H54 (cell line): Measurements from ENCODE around the gene GALNT18.

ENCODE experiments used
- DNase-seq: peaks from one replicate; pipeline ENCODE4 v3.0.0; 2011; ENCODE audit warnings: low spot score, mixed read lengths; ENCODE audit not compliant: insufficient read length
- FAIRE-seq: peaks from 3 replicates; lab custom pipeline; 2011; peaks lifted over from hg19 to GRCh38; lab: Jason Lieb, UNC
- POLR2A ChIP-seq: IDR thresholded peaks from 2 replicates; pipeline ENCODE4 v1.6.1; 2011; ENCODE audit warnings: low read depth, mild to moderate bottlenecking, low read length

The GALNT18 gene

DNA sequence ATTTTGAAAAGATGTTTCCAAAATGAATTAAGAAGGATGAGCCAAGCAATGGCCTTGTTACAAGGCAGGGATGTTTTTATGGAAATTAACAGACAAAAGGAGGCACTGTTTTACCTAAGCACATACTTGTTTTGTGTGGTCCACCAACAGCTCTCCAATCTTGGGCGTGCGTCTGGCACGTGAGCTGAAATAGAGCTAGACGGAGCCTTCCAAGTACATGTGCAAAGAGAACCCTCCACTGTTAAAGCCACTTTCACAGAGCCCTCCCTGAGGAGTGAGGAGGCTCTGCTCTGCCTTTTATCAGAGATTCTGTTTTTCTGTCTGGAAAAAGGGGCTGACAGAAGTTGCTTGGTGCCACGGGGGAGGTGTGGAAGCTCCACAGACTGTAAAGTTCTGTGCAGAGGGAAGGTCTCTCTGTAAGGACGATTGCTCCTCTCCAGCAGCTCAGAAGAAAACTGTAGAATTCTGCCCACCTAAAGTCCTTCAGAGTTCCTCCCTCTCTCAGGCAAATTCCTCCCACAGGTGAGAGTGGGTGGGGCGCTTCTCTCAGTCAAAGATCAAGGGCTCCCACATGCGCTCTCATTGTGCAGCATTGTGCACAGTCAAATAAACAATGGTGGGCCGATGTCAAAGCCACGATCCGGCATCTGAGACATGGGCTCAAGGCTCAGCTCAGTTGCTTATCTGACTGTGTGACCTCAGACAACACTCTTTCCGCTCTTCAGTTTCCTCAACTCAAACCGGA, 176.2 kb downstream of the GALNT18 start:
- TF ChIP-seq POLR2A, result no peak
- FAIRE-seq (no peak), DNase-seq (no peak)

DNA sequence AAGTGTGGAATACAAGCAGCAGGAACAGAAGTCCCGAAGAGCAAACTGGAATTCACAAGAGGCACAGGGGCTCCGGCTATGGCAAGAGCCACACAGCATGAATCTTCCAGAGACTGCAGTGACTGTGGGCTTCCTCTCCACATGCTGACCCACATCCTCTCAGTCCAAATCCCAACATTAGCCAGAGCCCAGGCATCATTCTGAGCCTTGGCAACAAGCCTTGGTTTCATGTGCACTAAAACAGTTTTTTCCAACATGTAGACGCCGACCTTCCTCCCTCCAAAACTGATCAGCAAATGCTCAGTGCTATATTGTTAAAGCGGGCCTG, 177.0 kb downstream of the GALNT18 start:
- DNase-seq (no peak), FAIRE-seq (no peak)
- TF ChIP-seq POLR2A, result no peak

DNA sequence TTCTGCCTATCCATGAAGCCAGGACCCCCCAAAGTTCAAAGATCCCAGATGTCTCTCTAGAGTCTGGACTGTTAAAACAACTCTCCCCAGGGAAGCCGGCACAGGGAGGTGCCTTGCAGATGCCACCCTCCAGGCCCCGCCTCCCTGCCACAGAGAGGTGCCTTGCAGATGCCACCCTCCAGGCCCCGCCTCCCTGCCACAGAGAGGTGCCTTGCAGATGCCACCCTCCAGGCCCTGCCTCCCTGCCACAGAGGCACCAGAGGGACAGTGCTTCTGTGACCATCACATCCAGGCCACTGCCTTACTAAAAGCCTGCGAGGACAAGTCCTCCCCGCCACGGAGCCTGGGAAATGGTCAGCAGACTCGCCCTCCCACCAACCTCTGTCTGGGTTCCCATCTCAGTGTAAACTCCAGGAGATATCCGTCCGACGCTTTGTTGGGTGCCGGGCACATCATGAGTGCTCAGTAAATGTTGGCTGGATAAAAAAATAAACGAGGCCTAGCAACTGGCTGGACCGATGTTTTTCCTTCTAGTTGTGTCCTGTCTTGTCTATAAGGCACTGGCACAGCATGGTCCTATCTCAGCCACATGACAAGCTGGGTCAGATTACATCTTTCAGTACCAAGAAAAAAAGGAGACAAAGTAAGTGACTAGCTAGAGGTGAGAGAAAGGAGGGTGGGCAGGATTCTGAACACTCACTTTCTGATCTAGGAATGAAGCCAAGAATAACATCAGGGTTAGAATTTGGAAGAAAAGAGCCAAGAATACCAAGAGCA, 177.6 kb downstream of the GALNT18 start:
- no peak for TF ChIP-seq POLR2A
- FAIRE-seq (no peak), DNase-seq (no peak)

DNA sequence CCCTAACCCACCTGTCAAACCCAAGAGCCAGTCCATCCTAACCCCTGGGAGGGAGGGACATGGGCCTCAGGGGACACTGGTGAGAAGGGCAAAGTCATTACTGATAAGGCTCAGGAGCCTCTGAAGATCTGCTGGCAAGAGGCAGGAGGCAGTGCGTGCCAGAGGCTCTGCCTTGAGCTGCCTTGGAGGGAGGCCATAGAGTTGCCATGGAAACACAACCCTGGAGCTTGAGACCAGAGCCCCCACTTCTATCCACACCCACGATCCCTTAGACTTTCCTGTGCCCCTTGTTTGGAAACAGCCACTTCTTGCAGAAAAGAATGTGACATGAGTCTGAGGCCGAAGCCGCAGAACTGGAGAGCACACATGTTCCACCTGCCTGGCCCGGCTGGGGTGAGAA, 179.0 kb downstream of the GALNT18 start:
- FAIRE-seq (no peak), DNase-seq (no peak)
- no peak for TF ChIP-seq POLR2A

DNA sequence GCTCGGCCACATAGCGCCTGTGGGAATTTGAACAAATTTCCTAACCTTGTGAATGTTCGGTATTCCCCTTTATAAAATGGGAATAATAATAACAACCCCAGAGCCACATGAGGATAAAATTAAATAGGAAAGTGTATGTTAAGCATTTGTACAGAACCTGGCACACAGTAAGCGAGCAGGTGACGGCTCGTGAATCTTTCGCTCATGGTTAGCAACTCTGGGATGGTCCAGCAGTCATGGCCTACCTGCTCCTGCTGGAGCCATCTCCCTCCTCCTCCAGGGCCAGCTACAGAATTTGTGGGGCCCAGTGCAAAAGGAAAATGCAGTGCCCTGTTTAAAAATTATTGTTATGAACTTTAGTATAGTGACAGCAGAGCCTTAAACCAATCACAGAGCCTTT, 180.3 kb downstream of the GALNT18 start:
- TF ChIP-seq POLR2A, result no peak
- DNase-seq, result no peak
- FAIRE-seq, result no peak

DNA sequence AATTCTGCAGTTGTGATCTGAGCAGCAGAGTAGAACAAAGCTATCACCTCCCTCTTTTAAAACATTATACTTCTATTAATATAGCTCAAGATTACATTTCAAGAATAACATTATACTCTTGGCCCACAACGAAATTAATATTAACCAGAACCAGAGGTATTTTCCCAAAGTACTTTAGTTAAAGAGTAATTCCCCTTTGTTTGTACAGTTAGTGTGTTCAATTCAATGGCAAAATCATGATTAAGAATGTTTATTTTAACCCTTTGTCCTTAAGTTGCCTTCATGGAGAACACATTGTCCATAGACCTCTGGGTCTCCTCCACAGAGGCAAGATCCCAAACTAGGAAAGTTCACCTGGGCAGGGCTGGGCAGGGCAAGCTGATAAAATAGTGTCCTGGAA, 180.7 kb downstream of the GALNT18 start:
- FAIRE-seq, result no peak
- no peak for DNase-seq

DNA sequence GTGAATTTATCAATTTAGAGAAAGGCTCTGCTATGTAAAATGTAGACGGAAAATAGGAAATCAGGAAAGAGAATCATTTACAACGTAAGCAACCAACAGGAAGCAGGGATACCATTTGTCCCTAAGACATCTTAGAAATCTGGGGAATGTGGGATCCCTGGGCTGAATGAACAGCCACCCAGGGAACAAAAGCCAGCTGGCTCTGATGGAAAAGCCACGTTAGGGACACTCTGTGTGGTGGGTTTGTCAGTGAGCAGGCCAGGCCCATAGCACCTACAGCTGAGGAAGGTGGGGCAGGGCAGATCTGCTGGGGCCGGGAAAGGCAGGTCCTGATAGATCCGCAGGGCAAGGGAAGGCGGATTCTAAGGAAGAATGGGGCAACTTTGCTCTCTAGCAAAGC, 181.7 kb downstream of the GALNT18 start:
- no peak for FAIRE-seq
- DNase-seq, result no peak
- no peak for TF ChIP-seq POLR2A

More for the DNA sequence above, 180.7 kb downstream of the GALNT18 start:
- TF ChIP-seq POLR2A, result no peak

DNA sequence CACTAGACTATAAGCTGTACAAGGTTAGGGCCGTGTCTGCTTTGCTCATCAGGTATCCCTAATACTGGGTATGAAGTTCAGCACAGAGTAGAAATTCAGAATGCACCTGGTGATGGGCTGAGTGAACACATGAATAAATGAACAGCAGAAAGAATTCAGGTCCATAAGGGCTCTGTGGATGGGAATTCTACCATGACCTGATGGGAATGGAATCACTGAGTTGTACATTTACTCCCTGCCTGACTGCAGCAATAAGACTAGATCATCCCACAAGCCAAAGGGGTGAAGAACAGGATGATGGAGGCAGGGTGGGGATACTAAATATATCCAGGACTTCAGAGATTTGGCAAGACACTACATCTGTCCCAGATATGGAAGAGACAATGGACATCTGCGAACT, 182.2 kb downstream of the GALNT18 start:
- TF ChIP-seq POLR2A, result no peak
- no peak for FAIRE-seq
- DNase-seq, result no peak

DNA sequence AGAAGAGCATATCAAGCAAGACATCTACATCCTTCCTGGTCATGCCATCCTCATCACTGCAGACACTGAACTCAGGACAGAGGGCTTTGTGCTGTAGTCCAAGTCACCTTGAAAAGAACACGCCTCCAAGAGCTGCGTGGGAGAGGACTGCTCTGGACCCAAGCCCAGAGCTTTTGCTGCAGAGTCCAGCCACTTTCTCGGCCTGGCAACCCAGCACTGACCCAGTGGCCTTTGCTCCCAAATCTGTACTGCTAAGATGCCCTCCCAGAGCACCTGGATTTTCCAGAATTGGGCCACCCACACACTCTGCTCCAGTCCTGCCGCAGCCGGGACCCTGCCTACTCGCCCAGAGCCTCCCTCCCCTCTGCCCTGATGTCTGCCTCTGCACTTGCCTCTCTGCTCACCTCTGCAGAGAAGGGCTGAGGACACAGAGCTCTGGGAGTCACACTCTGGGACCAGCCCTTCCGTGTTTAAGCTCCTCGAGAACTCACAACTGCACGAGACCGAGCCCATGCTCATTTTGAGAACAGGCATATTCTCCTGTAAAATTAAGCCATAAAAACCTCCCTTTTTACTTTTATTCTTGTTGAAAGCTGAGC, 185.0 kb downstream of the GALNT18 start:
- TF ChIP-seq POLR2A, result no peak
- no peak for FAIRE-seq

DNA sequence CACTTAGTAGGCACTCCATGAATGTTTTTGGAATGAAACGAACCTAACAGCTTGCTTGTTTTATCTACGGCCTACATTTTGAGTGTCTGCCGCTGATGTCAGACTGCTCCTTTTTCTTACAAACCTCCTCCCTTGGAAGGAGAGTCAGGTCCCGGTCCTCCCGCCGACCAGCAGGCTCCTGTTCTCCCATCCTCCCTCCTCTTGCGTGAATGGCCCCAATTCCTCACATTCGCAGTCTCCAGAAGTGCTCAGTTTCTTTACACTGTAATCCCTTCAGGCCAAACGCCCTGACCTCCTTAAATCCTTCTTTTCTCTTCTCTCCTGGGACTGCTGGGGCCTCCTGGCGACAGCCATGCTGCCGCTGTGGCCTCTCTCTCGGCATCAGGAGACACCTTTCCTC, 186.2 kb downstream of the GALNT18 start:
- TF ChIP-seq POLR2A, result no peak
- no peak for DNase-seq
- FAIRE-seq, result no peak

More for the DNA sequence above, 185.0 kb downstream of the GALNT18 start:
- no peak for DNase-seq

DNA sequence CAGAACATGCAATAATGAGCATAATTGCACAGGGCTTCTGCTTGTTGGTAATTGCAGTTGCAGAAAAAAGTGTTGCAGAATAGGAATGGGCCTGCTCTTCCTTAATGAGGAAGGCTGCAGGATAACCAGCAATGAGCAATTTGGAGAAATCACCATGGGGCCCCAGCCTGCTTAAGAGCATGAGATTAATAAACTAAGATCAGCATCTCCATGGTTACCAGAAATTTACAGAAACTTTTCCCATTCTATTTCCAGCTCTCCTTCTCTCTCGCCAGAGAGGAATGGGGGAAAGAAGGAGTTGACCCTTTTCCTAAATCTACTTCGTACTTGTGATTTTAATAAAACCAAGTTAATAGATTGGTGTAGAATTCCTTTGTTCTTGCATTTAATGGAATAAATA, 187.8 kb downstream of the GALNT18 start:
- FAIRE-seq, result no peak
- no peak for TF ChIP-seq POLR2A
- DNase-seq, result no peak

DNA sequence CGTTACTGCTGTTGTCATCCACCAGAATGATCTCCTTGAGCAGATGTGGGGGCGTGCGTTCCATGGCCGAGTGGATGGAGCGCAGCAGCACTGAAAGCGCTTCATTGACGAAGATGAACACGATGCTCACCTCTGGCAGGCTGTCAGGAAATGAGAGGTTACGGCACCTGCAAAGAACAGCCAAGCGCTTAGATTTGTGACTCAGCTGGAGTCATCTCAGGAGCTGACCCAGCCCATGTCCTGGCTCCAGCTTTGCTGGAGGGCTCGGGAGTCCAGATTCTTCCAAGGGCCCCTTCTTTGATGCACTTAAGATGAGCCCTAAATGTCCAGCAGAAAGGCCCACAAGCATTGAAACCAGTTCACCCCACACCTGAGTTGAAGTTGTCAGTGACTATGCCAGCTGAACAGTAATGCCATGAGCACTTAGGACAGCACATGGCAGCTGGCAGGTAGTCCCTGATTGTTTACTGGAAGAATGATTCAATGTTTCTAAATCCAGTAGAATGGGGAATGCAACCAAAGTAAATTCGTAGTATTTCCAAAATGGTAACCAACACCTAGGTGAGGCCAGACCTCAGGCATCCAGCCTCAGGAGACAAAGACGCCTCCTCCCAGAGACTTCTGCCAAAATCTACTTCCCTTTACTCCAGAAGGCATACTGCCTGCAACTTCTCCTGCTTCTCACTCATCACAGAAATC, 189.0 kb downstream of the GALNT18 start:
- DNase-seq (no peak), FAIRE-seq (no peak)
- no peak for TF ChIP-seq POLR2A

DNA sequence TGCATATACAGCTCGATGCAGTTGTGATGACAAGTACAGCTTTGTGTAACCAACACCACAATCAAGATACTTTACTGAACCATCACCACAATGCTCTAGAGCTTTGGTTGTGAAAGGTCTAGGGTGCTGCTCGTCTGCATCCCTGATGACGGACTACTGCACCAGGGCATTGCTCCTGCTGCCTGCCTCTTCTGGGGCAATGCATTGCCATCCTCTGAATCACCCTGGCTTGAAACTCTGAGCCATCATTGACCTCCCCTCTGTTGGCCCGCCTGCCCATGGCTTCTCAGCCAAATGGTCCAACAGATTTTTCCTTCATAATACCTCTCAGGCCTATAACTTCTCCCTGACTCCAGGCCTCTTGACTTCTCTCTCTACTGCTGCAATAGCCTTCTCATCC, 191.4 kb downstream of the GALNT18 start:
- peak; percentile 60 for DNase-seq
- no peak for FAIRE-seq
- no peak for TF ChIP-seq POLR2A

DNA sequence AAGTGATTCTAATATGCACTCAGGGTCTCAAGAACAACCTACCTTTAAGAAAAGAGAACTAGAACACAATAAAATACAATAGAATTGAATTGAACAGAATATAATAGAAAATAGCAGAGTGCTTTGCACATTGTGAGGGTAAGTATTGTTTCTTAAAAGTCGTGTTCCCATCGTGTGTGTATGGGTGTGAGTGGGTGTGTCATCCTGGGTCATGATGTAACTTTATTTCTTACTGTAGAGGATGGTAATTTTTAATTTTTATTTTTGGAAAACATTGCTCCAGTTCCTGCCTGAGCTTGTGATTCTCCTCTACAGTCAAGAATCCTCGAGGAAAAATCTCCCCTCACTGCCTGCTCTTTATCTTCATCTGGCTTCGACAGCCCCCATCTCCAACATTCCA, 193.1 kb downstream of the GALNT18 start:
- DNase-seq (no peak), FAIRE-seq (no peak)
- no peak for TF ChIP-seq POLR2A
